Muscle of back (tissue), 11 donors: ENCODE data around the gene WASHC4. TPM values are rescaled to one million over a fixed set of nuclear protein-coding genes. Genes with fewer than 3 reads are reported as not detected.

ENCODE experiments used
- DNase-seq, 3 donors: peaks; one replicate each; pipeline versions ENCODE4 v3.0.0 to v3.0.0-alpha.2; 2013
- polyA plus RNA-seq, 10 donors: library from polyadenylated mRNA; unstranded; fragments of 120-200 nt; gene quantifications; one replicate each; pipeline ENCODE4 v1.2.1, GENCODE V29; 2013; ENCODE audit not compliant: insufficient read length in 10 of 10

WASHC4 gene
- polyA plus RNA-seq, 10 donors, result 24.0 to 48.9 (median 35.5) TPM

DNA sequence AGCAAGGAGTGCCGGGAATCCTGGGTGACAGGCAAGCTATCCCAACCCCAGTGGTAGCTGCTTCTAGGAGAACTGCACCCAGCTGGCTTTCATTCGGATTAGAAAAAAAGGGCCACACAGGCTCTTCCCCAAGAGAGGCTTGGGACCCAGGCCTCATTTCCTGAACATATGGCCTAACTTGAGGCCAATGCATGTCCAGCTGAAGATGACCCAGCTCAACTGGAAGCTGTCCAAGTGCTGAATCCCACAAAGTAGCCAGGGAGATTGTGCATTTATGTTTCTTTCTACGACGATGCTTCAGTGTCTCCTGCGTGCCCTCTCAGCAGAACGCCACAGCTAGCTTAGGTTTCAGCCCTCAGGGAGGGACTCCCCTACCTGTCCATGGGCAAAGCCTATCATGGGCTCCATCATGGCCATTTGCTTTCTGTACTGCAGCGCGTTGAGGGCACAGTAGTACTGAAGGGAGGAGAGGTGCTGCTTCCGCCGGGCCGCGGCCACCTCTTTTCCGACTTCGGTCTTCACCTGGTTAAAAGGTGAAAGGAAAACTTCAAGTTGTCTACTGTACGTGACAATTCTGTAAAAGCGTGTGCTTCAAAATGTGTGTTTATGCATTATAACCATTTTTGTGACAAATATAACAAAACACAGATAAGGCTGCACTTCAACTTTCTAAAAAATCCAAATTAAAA, 99.3 kb downstream of the WASHC4 start:
- peak in 2 of 3 donors; percentile 11 to 36 for DNase-seq

DNA sequence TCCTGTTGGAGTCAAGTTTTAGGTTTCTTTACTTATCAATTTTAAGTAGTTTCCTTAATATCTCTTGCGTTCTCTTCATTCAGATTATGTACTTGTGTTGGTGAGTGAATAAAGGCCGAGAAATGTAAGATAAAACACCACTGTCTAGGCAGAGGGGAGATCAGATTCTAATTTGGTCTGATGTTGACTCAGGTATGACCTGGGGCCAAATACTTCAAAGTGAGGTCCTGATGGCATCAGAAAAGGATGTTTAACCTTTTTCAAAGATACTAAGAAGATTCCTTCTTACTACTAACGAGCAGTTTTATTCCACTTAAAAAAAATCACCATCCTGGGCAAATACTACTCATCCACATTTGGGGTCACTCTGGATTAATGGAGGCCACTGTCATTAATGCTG, 101.6 kb downstream of the WASHC4 start:
- no peak for DNase-seq

DNA sequence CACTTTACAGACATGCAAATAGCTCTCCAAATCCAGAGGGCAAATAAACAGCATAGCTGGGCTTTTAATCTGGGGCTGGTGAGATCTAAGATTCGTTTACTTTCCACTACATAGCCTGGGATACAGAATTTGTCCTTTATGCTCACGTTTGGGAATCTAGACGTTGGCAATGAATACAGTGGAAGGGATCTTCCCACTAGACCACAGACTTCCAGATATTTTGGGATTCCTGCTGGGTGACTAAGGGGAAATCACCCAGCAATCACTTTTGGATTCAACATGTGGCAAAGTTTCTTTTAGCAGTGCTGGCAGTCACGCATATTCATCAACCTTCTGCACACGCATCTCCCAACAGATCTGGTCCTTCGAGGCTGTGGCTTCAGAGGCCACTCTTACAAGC, 104.9 kb downstream of the WASHC4 start:
- DNase-seq, result peak in 1 of 3 donors; percentile 78

DNA sequence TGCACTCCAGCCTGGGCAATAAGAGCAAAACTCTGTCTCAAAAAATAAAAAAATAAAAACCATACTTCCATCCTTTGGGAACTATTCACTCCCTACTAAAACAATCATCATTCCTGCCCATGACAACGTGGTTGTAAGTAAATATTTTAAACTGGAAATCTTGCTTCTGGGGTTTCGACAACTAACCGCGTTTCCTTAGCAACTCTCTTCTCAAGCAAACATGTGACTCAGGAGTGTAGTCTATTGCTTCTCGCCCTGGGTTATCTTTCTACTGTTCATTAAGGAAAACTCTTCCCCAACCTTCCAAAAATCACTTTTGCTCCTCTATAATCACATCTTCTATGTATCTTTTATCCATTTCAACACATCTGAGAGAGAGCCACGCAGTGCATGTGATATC, 106.6 kb downstream of the WASHC4 start:
- peak in 1 of 3 donors; percentile 20 for DNase-seq

DNA sequence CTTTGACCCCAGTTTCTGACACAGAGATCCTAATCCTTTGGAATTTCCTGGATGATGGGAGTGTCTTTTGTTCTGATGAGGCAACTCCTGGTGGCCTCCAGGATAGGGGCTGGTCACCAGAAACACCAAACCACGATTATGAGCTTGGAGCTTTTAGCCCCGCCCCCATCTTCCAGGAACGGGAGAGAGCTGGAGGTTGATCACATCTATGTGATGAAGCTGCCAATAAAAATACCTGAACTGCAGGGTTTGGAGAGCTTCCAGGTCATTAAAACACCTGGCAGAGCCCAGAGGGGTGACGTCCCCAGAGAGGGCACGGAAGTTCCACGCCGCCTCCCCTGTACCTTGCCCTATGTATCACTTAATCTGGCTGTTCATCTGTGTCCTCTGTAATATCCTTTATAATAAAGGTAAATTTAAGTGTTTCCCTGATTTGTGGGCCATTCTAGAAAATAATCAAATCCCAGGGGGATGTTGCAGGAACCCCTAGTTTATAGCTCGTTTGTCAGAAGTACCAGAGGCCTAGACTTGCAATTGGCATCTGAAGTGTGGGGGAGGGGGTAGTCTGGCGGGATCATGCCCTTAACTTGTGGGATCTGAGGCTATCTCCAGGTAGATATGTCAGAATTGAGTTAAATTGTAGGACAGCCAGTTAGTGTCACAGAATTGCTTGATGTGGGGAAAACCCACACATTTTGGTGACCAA, 107.3 kb downstream of the WASHC4 start:
- DNase-seq, result no peak

DNA sequence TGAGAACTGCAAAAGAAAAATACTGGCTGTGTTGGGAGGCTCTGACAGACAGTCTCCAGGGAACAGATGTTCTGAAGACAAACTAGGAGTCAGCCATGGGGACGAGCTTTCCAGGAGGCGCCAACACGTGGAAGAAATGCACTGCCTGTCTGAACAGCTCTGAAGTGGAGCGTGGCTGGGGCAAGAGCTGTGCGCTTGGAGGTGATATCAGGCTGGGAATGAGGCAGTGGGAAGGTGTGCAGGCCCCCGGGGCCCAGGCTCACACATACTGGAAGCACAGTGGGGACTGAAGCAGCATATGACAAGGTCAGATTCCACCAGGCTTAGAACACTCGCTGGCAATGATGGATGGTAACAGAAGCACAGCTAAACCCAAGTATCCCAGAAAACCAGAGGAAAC, 110.9 kb downstream of the WASHC4 start:
- no peak for DNase-seq

Other genes starting within 250 kb of the WASHC4 start
- gene SLC41A2, start 149.4 kb upstream of the WASHC4 start, polyA plus RNA-seq, result 1 to 10 TPM; 2.7 to 6.6 (median 3.7) TPM
- gene NOPCHAP1, start 121.4 kb upstream of the WASHC4 start, polyA plus RNA-seq, result 10 to 100 TPM in 7 of 10 donors, 1 to 10 TPM in 3; 8.9 to 13.3 (median 10.7) TPM
- 10 to 100 TPM in 4 of 10 donors, 1 to 10 TPM in 6; 5.2 to 10.7 (median 9.0) TPM for gene ALDH1L2, start 23.3 kb upstream of the WASHC4 start, polyA plus RNA-seq
- 10 to 100 TPM; 20.0 to 44.5 (median 29.8) TPM for gene APPL2, start 128.4 kb downstream of the WASHC4 start, polyA plus RNA-seq
- gene C12orf75, start 223.0 kb downstream of the WASHC4 start, polyA plus RNA-seq, result 10 to 100 TPM in 4 of 10 donors, 1 to 10 TPM in 6; 5.1 to 17.0 (median 8.0) TPM